Trophoblast cell (in vitro differentiated cells and primary cell): ENCODE measurements around the gene WDR46.

Experiments
- DNase-seq, 2 donors: peaks; one replicate each; pipeline ENCODE4 v3.0.0-alpha.2; 2016
- H2AFZ ChIP-seq: 2 replicates; pipeline ENCODE4 v1.6.1; 2013; ENCODE audit warnings: low read length, moderate library complexity, mild to moderate bottlenecking; ENCODE audit not compliant: insufficient read depth, poor library complexity
- H2AK5ac ChIP-seq: 2 replicates; pipeline ENCODE4 v1.6.1; 2013; ENCODE audit warnings: mild to moderate bottlenecking, low read length
- H2BK120ac ChIP-seq: 2 replicates; pipeline ENCODE4 v1.6.1; 2013; ENCODE audit warnings: low read length, mild to moderate bottlenecking, moderate library complexity; ENCODE audit not compliant: insufficient read depth, poor library complexity
- H2BK12ac ChIP-seq: 2 replicates; pipeline ENCODE4 v1.6.1; 2013; ENCODE audit warnings: mild to moderate bottlenecking, low read length, moderate library complexity
- H2BK5ac ChIP-seq: 2 replicates; pipeline ENCODE4 v1.6.1; 2013; ENCODE audit warnings: low read length, low read depth, moderate library complexity, mild to moderate bottlenecking; ENCODE audit not compliant: poor library complexity
- H3K14ac ChIP-seq: 2 replicates; pipeline ENCODE4 v1.6.1; 2013; ENCODE audit warnings: mild to moderate bottlenecking, low read length
- H3K18ac ChIP-seq: 2 replicates; pipeline ENCODE4 v1.6.1; 2013; ENCODE audit warnings: mild to moderate bottlenecking, low read length
- H3K23ac ChIP-seq: 2 replicates; pipeline ENCODE4 v1.6.1; 2013; ENCODE audit warnings: low read length
- H3K27ac ChIP-seq: 2 replicates; pipeline ENCODE4 v1.5.1; 2013; ENCODE audit warnings: low read depth, mild to moderate bottlenecking, inconsistent platforms, low read length, moderate library complexity
- H3K27me3 ChIP-seq: 2 replicates; pipeline ENCODE4 v1.6.1; 2013; ENCODE audit warnings: inconsistent platforms, mild to moderate bottlenecking, low read length, moderate library complexity; ENCODE audit not compliant: insufficient read depth
- H3K36me3 ChIP-seq, 2 experiments: 1 replicate in 1 of 2; 2 replicates in 1 of 2; pipeline ENCODE4 v1.6.1; 2013; ENCODE audit warnings: low read length in 2 of 2, mild to moderate bottlenecking in 2 of 2, moderate library complexity in 1 of 2; ENCODE audit not compliant: insufficient read depth in 2 of 2, control insufficient read depth in 1 of 2
- H3K4ac ChIP-seq: 2 replicates; pipeline ENCODE4 v1.6.1; 2013; ENCODE audit warnings: low read depth, mild to moderate bottlenecking, low read length, moderate library complexity
- H3K4me1 ChIP-seq, 2 experiments: 1 replicate in 1 of 2; 2 replicates in 1 of 2; pipeline ENCODE4 v1.6.1; 2013; ENCODE audit warnings: low read length in 2 of 2, mild to moderate bottlenecking in 2 of 2, moderate library complexity in 1 of 2; ENCODE audit not compliant: insufficient read depth in 2 of 2, control insufficient read depth in 1 of 2
- H3K4me2 ChIP-seq: 2 replicates; pipeline ENCODE4 v1.6.1; 2013; ENCODE audit warnings: inconsistent platforms, mild to moderate bottlenecking, low read length, moderate library complexity
- H3K4me3 ChIP-seq: 2 replicates; pipeline ENCODE4 v1.5.1; 2013; ENCODE audit warnings: mild to moderate bottlenecking, low read depth, low read length, inconsistent platforms
- H3K79me1 ChIP-seq: one replicate; pipeline ENCODE4 v1.6.1; 2013; ENCODE audit warnings: low read length
- H3K79me2 ChIP-seq: 2 replicates; pipeline ENCODE4 v1.6.1; 2013; ENCODE audit warnings: low read length, mild to moderate bottlenecking; ENCODE audit not compliant: control insufficient read depth, insufficient read depth, poor library complexity
- H3K9ac ChIP-seq: 2 replicates; pipeline ENCODE4 v1.6.1; 2013; ENCODE audit warnings: mild to moderate bottlenecking, low read length
- H3K9me3 ChIP-seq: 2 replicates; pipeline ENCODE4 v1.6.1; 2013; ENCODE audit warnings: low read depth, mild to moderate bottlenecking, control low read depth, inconsistent platforms, low read length; ENCODE audit not compliant: insufficient read depth
- H4K12ac ChIP-seq: 2 replicates; pipeline ENCODE4 v1.6.1; 2013; ENCODE audit warnings: low read depth, mild to moderate bottlenecking, low read length, moderate library complexity
- H4K8ac ChIP-seq: 2 replicates; pipeline ENCODE4 v1.6.1; 2013; ENCODE audit warnings: low read depth, mild to moderate bottlenecking, low read length, moderate library complexity
- H4K91ac ChIP-seq: one replicate; pipeline ENCODE4 v1.6.1; 2013; ENCODE audit warnings: low read depth, mild to moderate bottlenecking, low read length, moderate library complexity
- WGBS: extraction: QIAGEN DNeasy Blood & Tissue Kit; methylation state at CpG from one replicate; pipeline ENCODE4 v1.1.7; 2013; ENCODE audit warnings: missing lambda C conversion rate; ENCODE audit not compliant: insufficient read length, insufficient coverage; ENCODE audit errors: extremely low coverage; 5-methylcytosine and 5-hydroxymethylcytosine counted together

The WDR46 gene

GRCh38 chr6:33249732-33250630, 39.1 kb downstream of the WDR46 start:
- H3K9ac ChIP-seq: peak overlapping the region; percentile 78
- no peak overlapping the region for H2BK12ac ChIP-seq
- no peak overlapping the region for H2AFZ ChIP-seq
- peak overlapping the region; percentile 13 for H2AK5ac ChIP-seq
- no peak overlapping the region for H2BK5ac ChIP-seq
- peak overlapping the region; percentile 63 for H4K8ac ChIP-seq
- H3K4me3 ChIP-seq: peak overlapping the region; percentile 73
- H3K27me3 ChIP-seq: no peaks in the 10 kb centered on the region
- H3K9me3 ChIP-seq: no peaks in the 10 kb centered on the region
- no peak overlapping the region for H3K23ac ChIP-seq
- DNase-seq: peak; percentile 44 to 48
- no peak overlapping the region for H3K18ac ChIP-seq
- H3K36me3 ChIP-seq: peaks cover 5% of the 10 kb centered on the region in 2 experiments
- H3K4ac ChIP-seq: no peak overlapping the region
- no peaks in the 10 kb centered on the region for H3K79me2 ChIP-seq
- H4K12ac ChIP-seq: peak overlapping the region; percentile 28
- H2BK120ac ChIP-seq: no peak overlapping the region
- H3K27ac ChIP-seq: peak overlapping the region; percentile 25
- WGBS: no CpG with 5 or more reads among the region's 15 CpGs
- peaks cover 6% of the 10 kb centered on the region for H3K79me1 ChIP-seq
- peak overlapping the region; percentile 9 for H3K14ac ChIP-seq
- H3K4me2 ChIP-seq: peak overlapping the region; percentile 91
- peaks cover 12 to 14% of the 10 kb centered on the region in 2 experiments for H3K4me1 ChIP-seq
- H4K91ac ChIP-seq: peak overlapping the region; percentile 3

GRCh38 chr6:33248932-33249731, 39.9 kb downstream of the WDR46 start:
- Histone ChIP-seq H3K9me3 (no peaks in the 10 kb centered on the region), H3K4me2 (peak overlapping the region; percentile 91), H3K36me3 (peaks cover 5% of the 10 kb centered on the region in 2 experiments), H3K18ac (no peak overlapping the region), H4K91ac (peak overlapping the region; percentile 3), H2BK12ac (no peak overlapping the region), H3K27ac (peak overlapping the region; percentile 25), H3K27me3 (no peaks in the 10 kb centered on the region), H3K79me2 (no peaks in the 10 kb centered on the region), H2BK120ac (no peak overlapping the region), H3K9ac (peak overlapping the region; percentile 78), H2AFZ (peak overlapping the region; percentile 71), H3K23ac (no peak overlapping the region), H4K12ac (peak overlapping the region; percentile 14), H3K79me1 (peaks cover 6% of the 10 kb centered on the region), H3K4me3 (peak overlapping the region; percentile 73), H3K14ac (peak overlapping the region; percentile 9), H3K4me1 (peaks cover 12 to 14% of the 10 kb centered on the region in 2 experiments), H2BK5ac (no peak overlapping the region), H3K4ac (no peak overlapping the region), H4K8ac (peak overlapping the region; percentile 62), H2AK5ac (no peak overlapping the region)
- no CpG with 5 or more reads among the region's 58 CpGs for WGBS
- DNase-seq: peak; percentile 99

DNA sequence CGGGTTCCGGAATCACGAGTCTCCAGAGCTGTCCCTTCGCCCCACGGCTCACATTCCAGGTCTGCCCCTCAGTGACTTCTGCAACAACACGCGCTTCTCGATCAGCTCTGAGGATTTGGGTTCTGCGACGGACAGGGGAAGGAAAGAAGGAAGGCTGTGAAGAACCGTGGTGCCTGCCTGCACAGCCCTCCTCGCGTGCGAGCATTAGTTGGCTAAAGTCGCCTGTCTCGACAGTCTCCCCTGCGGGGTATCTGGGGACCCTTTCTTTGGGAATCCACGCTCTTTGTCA, 40.5 kb downstream of the WDR46 start:
- Histone ChIP-seq H3K9ac (no peak overlapping the region), H2BK120ac (no peak overlapping the region), H3K27ac (no peak overlapping the region), H3K9me3 (no peaks in the 10 kb centered on the region), H4K91ac (no peak overlapping the region), H3K4me3 (no peak overlapping the region), H3K79me1 (peaks cover 6% of the 10 kb centered on the region), H3K14ac (no peak overlapping the region), H3K23ac (no peak overlapping the region), H3K36me3 (peaks cover 5% of the 10 kb centered on the region in 2 experiments), H3K18ac (no peak overlapping the region), H3K79me2 (no peaks in the 10 kb centered on the region), H4K12ac (peak overlapping the region; percentile 1), H4K8ac (no peak overlapping the region), H2BK5ac (no peak overlapping the region), H3K27me3 (no peaks in the 10 kb centered on the region), H2BK12ac (no peak overlapping the region), H3K4me1 (peaks cover 12 to 14% of the 10 kb centered on the region in 2 experiments), H3K4ac (no peak overlapping the region), H3K4me2 (peak overlapping the region; percentile 91), H2AK5ac (no peak overlapping the region), H2AFZ (peak overlapping the region; percentile 71)
- WGBS: no CpG with 5 or more reads among the region's 18 CpGs
- no peak for DNase-seq

- Histone ChIP-seq H3K36me3 (peaks cover 5% of the 10 kb centered on the region in 2 experiments), H2AK5ac (no peak overlapping the region), H3K9ac (no peak overlapping the region), H2BK12ac (no peak overlapping the region), H3K14ac (no peak overlapping the region), H4K91ac (no peak overlapping the region), H3K23ac (no peak overlapping the region), H3K27ac (no peak overlapping the region), H3K4me1 (peaks cover 12 to 14% of the 10 kb centered on the region in 2 experiments), H4K8ac (no peak overlapping the region), H3K4ac (no peak overlapping the region), H3K4me2 (peak overlapping the region; percentile 91), H4K12ac (no peak overlapping the region), H2AFZ (peak overlapping the region; percentile 71), H3K79me1 (peaks cover 6% of the 10 kb centered on the region), H3K9me3 (no peaks in the 10 kb centered on the region), H2BK120ac (no peak overlapping the region), H3K4me3 (no peak overlapping the region), H3K79me2 (no peaks in the 10 kb centered on the region), H2BK5ac (no peak overlapping the region), H3K27me3 (no peaks in the 10 kb centered on the region), H3K18ac (no peak overlapping the region)
- no CpG with 5 or more reads among the region's 28 CpGs for WGBS
- DNase-seq: peak; percentile 75 to 92
Measured at GRCh38 chr6:33247977-33248642, 40.9 kb downstream of the WDR46 start.
